Lower lobe of right lung (tissue), 2 donors: ENCODE data around the gene CHD6. TPM values are rescaled to one million over a fixed set of nuclear protein-coding genes. Genes with fewer than 3 reads are reported as not detected.

Experiments used
- ATAC-seq, 2 donors: fragments of 200-7000 bp; cut with Tn5 transposase; one replicate each; pipeline ENCODE4 v1.9.1; 2020 to 2022; ENCODE audit warnings: mild to moderate bottlenecking in 2 of 2, moderate library complexity in 2 of 2
- DNase-seq: peaks from one replicate; pipeline ENCODE4 v3.0.0-alpha.2; 2020
- H3K27ac ChIP-seq: fragments of 200-600 bp; one replicate; pipeline ENCODE4 v1.8.0; 2022
- H3K27me3 ChIP-seq: fragments of 200-600 bp; one replicate; pipeline ENCODE4 v1.8.0; 2022; ENCODE audit warnings: low read depth
- H3K36me3 ChIP-seq: fragments of 200-600 bp; one replicate; pipeline ENCODE4 v1.8.0; 2022; ENCODE audit warnings: mild to moderate bottlenecking
- H3K4me1 ChIP-seq: fragments of 200-600 bp; one replicate; pipeline ENCODE4 v1.8.0; 2022
- H3K4me3 ChIP-seq: fragments of 200-600 bp; one replicate; pipeline ENCODE4 v1.8.0; 2022; ENCODE audit warnings: mild to moderate bottlenecking
- H3K9me3 ChIP-seq: fragments of 200-600 bp; one replicate; pipeline ENCODE4 v1.8.0; 2022
- CTCF ChIP-seq: fragments of 200-600 bp; IDR thresholded peaks from one replicate; pipeline ENCODE4 v1.8.0; 2022; ENCODE audit warnings: antibody characterized with exemption, mild to moderate bottlenecking
- intact Hi-C: fragments of 100-400 bp; cut with DNase I; formaldehyde crosslinking; loops from one replicate; pipeline ENCODE4 v1.11.0; 2022
- total RNA-seq: library from RNA; stranded (reverse); fragmentation: NEBNext Ultra II Directional; extraction: Animal tissue kit (Norgen Biotek cat#: 25700); gene quantifications from one replicate; pipeline ENCODE4 v1.2.1, GENCODE V29; 2021
- donor health status: DM: no; HTN: yes; CAD: no; lungs with severe emphysema.

CHD6 gene
- total RNA-seq, 1 donor from 2014 or later, result 43.6 TPM

DNA sequence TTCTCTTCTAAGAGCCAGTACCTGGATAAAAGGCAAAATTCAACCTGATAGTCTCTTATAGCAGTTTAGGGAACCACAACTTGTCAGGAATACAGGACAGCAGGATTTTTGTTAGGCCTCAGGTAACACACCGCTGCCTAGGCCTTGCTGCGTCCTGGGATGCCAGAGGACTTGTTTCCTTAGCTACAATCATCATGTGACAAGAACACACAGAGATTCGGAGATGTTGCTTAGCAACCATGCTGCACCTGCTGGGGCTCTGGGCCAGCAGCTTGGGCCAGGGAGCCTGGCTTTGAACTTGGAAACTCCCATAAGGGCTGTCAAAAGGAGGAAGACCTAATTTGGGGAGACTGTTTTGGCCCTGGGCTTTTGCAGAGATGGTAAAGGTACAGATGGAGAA lies 36.1 kb upstream of the CHD6 start:
- Histone ChIP-seq H3K9me3 (no peaks in the 10 kb centered on the region), H3K27me3 (peaks cover 5% of the 10 kb centered on the region), H3K4me3 (no peak overlapping the region), H3K27ac (no peak overlapping the region), H3K36me3 (no peaks in the 10 kb centered on the region), H3K4me1 (no peaks in the 10 kb centered on the region)
- ATAC-seq, result no peak
- intact Hi-C loops, result no loop called here
- DNase-seq, result no peak
- no peak for TF ChIP-seq CTCF

GRCh38 chr20:41650231-41650948 lies 32.2 kb upstream of the CHD6 start:
- Histone ChIP-seq H3K4me3 (no peak overlapping the region), H3K4me1 (no peaks in the 10 kb centered on the region), H3K36me3 (no peaks in the 10 kb centered on the region), H3K9me3 (no peaks in the 10 kb centered on the region), H3K27me3 (no peaks in the 10 kb centered on the region), H3K27ac (no peak overlapping the region)
- no peak for ATAC-seq
- DNase-seq, result no peak
- TF ChIP-seq CTCF, result no peak
- intact Hi-C loops, result no loop called here

DNA sequence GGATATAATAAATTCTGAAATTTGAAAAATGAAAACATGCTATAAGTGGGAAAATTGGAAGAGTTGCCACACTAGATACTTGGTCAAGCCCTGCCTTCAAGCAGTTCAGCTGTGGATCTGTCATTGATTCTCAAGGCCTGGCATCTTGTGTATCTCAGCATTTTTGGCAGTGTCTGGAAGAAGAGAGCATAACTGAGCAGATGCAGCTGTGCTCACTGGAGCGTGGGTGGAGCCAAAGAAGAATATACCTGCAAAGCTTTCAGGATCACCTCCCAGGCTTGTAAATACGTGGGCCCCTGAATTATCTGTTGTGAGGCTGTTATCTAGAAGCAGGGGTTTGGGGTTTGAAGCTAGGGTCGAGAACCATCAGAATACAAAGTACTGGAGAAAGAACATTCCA lies 31.3 kb upstream of the CHD6 start:
- Histone ChIP-seq H3K36me3 (no peaks in the 10 kb centered on the region), H3K27me3 (no peaks in the 10 kb centered on the region), H3K9me3 (no peaks in the 10 kb centered on the region), H3K4me1 (no peaks in the 10 kb centered on the region), H3K27ac (no peak overlapping the region), H3K4me3 (no peak overlapping the region)
- ATAC-seq (no peak), DNase-seq (no peak)
- intact Hi-C loops, result no loop called here
- TF ChIP-seq CTCF, result no peak

DNA sequence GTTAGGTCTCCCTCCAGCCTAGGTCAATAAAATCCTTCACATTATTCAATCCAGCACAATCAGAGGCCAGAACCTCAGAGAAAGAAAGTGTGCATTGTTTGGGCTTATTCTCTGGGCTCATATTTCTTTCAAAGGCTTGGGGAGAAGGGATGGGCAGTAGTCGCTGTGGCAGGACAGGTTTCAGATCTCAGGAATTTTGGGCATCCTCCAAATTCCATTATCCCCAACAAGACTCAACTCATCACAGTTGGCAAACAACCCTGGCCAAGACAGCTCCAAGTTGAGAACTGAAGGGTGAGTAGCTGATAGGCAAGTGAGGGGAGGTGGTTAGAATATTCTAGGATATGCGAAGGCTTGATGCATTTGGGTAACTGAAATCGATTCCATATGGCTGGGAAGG lies 27.2 kb upstream of the CHD6 start:
- Histone ChIP-seq H3K9me3 (no peaks in the 10 kb centered on the region), H3K4me3 (no peak overlapping the region), H3K27me3 (no peaks in the 10 kb centered on the region), H3K4me1 (peaks cover 7% of the 10 kb centered on the region), H3K36me3 (no peaks in the 10 kb centered on the region), H3K27ac (no peak overlapping the region)
- intact Hi-C loops, result no loop called here
- DNase-seq, result no peak
- no peak for ATAC-seq
- TF ChIP-seq CTCF, result no peak

GRCh38 chr20:41643504-41643938 lies 25.3 kb upstream of the CHD6 start:
- DNase-seq, result peak; percentile 66
- no peak overlapping the region for H3K27ac ChIP-seq
- H3K4me3 ChIP-seq, result no peak overlapping the region
- intact Hi-C loops, result no loop called here
- no peaks in the 10 kb centered on the region for H3K27me3 ChIP-seq
- TF ChIP-seq CTCF, result no peak
- H3K9me3 ChIP-seq, result no peaks in the 10 kb centered on the region
- peak; percentile 89 for ATAC-seq
- H3K4me1 ChIP-seq, result peaks cover 7% of the 10 kb centered on the region
- no peaks in the 10 kb centered on the region for H3K36me3 ChIP-seq
